GM12878 (cell line): Measurements from ENCODE around the gene TNFRSF11A. TPM values are rescaled to one million over a fixed set of nuclear protein-coding genes. Genes with fewer than 3 reads are reported as not detected.

Experiments
- ATAC-seq: fragments of 200-7000 bp; cut with Tn5 transposase; 3 replicates; pipeline ENCODE4 v1.9.1; 2020; ENCODE audit warnings: mild to moderate bottlenecking, moderate library complexity
- BruUV-seq: library from RNA; stranded (reverse); fragments of 400-500 nt; replicated peaks from 2 replicates; lab custom pipeline; 2021; lab: Mats Ljungman, UMichigan
- CTCF ChIA-PET: fragments of 300-600 bp; sonication (Branson Sonifier 250); formaldehyde crosslinking; extraction: SDS; loops from one replicate; lab custom pipeline; 2021; ENCODE audit warnings: inconsistent platforms; lab: Yijun Ruan, JAX
- POLR2A ChIA-PET: fragments of 350-600 bp; formaldehyde crosslinking; extraction: SDS; loops from one replicate; lab custom pipeline; 2021; ENCODE audit warnings: inconsistent platforms; lab: Charles Lee
- RAD21 ChIA-PET: fragments of 300-600 bp; sonication (Branson Sonifier 250); formaldehyde crosslinking; loops from one replicate; lab custom pipeline; 2023; ENCODE audit warnings: antibody characterized with exemption; ENCODE audit not compliant: unreplicated experiment; lab: Charles Lee
- SMC1A ChIA-PET: fragments of 300-600 bp; sonication (Branson Sonifier 250); formaldehyde crosslinking; loops from one replicate; lab custom pipeline; 2023; ENCODE audit not compliant: unreplicated experiment, uncharacterized antibody; lab: Charles Lee
- DNase-seq: peaks from one replicate; pipeline ENCODE4 v3.0.0-alpha.2; 2011; ENCODE audit warnings: low read depth, low spot score
- FAIRE-seq: peaks from 3 replicates; lab custom pipeline; 2011; peaks lifted over from hg19 to GRCh38; lab: Jason Lieb, UNC
- H2AFZ ChIP-seq: 2 replicates; pipeline ENCODE4 v1.6.0; 2011; ENCODE audit warnings: low read depth, low read length, control low read depth; ENCODE audit not compliant: control insufficient read depth
- H3K27ac ChIP-seq: 2 replicates; pipeline ENCODE4 v1.5.1; 2011; ENCODE audit warnings: control low read depth; ENCODE audit not compliant: control insufficient read depth, insufficient read depth
- H3K27me3 ChIP-seq, 2 experiments: replicated peaks in 1 of 2; 2 replicates each; pipeline versions ENCODE4 v1.6.0 to v1.6.1; 2011; ENCODE audit warnings: low read length in 1 of 2; ENCODE audit not compliant: control insufficient read depth in 2 of 2, insufficient read depth in 2 of 2
- H3K36me3 ChIP-seq, 2 experiments: 2 replicates each; pipeline ENCODE4 v1.5.1; 2011; ENCODE audit warnings: low read length in 1 of 2; ENCODE audit not compliant: control insufficient read depth in 2 of 2, insufficient read depth in 2 of 2
- H3K4me1 ChIP-seq: 2 replicates; pipeline ENCODE4 v1.6.1; 2011; ENCODE audit warnings: mild to moderate bottlenecking, low read length, moderate library complexity, mixed read lengths; ENCODE audit not compliant: control insufficient read depth, insufficient read depth
- H3K4me2 ChIP-seq: 2 replicates; pipeline ENCODE4 v1.6.0; 2011; ENCODE audit warnings: control low read depth; ENCODE audit not compliant: control insufficient read depth, insufficient read depth
- H3K4me3 ChIP-seq: fragments of 200-600 bp; sonication (generic); 2 replicates; pipeline ENCODE4 v1.5.1; 2016
- H3K79me2 ChIP-seq: 2 replicates; pipeline ENCODE4 v1.6.0; 2011; ENCODE audit warnings: low read length; ENCODE audit not compliant: control insufficient read depth, insufficient read depth
- H3K9ac ChIP-seq: 2 replicates; pipeline ENCODE4 v1.8.0; 2011; ENCODE audit warnings: low read length, control low read depth, mixed read lengths; ENCODE audit not compliant: control insufficient read depth, insufficient read depth
- H3K9me3 ChIP-seq: replicated peaks from 3 replicates; pipeline ENCODE4 v1.5.1; 2011; ENCODE audit warnings: mild to moderate bottlenecking, low read length; ENCODE audit not compliant: control insufficient read depth, insufficient read depth
- H4K20me1 ChIP-seq: 2 replicates; pipeline ENCODE4 v1.6.0; 2011; ENCODE audit not compliant: control insufficient read depth, insufficient read depth
- BMI1 ChIP-seq: fragments of 450-650 bp; IDR thresholded peaks from 2 replicates; pipeline ENCODE4 v1.6.1; 2016; ENCODE audit warnings: mild to moderate bottlenecking, moderate library complexity, borderline replicate concordance
- EGR1 ChIP-seq, 2 experiments: IDR thresholded peaks; 1 replicate in 1 of 2; 2 replicates in 1 of 2; pipeline ENCODE4 v1.6.1; 2011 to 2012; ENCODE audit warnings: low read depth in 2 of 2, low read length in 2 of 2, borderline replicate concordance in 1 of 2, mild to moderate bottlenecking in 1 of 2, moderate library complexity in 1 of 2
- HCFC1 ChIP-seq: fragments of 150-350 bp; IDR thresholded peaks from 2 replicates; pipeline ENCODE4 v1.6.1; 2014; ENCODE audit warnings: low read length
- IRF4 ChIP-seq: IDR thresholded peaks from 2 replicates; pipeline ENCODE4 v1.6.1; 2011; ENCODE audit warnings: low read depth, low read length
- JUNB ChIP-seq: IDR thresholded peaks from 2 replicates; pipeline ENCODE4 v1.6.1; 2016; ENCODE audit warnings: antibody characterized with exemption, mild to moderate bottlenecking
- PAX5 ChIP-seq: IDR thresholded peaks from 2 replicates; pipeline ENCODE4 v1.6.1; 2011; ENCODE audit warnings: low read depth, low read length, borderline replicate concordance
- SP1 ChIP-seq: IDR thresholded peaks from one replicate; pipeline ENCODE4 v1.6.1; 2011; ENCODE audit warnings: low read depth, low read length
- TCF3 ChIP-seq: IDR thresholded peaks from 2 replicates; pipeline ENCODE4 v1.6.1; 2012; ENCODE audit warnings: low read depth, mild to moderate bottlenecking, low read length, borderline replicate concordance; ENCODE audit not compliant: insufficient read depth
- TCF7 ChIP-seq: IDR thresholded peaks from 2 replicates; pipeline ENCODE4 v1.6.1; 2014; ENCODE audit warnings: antibody characterized with exemption, borderline replicate concordance
- ZNF217 ChIP-seq: fragments of 450-650 bp; IDR thresholded peaks from 2 replicates; pipeline ENCODE4 v1.6.1; 2017; ENCODE audit warnings: antibody characterized with exemption, mild to moderate bottlenecking
- in situ Hi-C: fragments of 300-500 bp; cut with MboI; formaldehyde crosslinking; loops from 9 replicates; pipeline ENCODE4 v1.14.3; 2018; ENCODE audit warnings: mixed read lengths
- intact Hi-C: fragments of 100-400 bp; cut with micrococcal nuclease; formaldehyde crosslinking; loops from one replicate; pipeline ENCODE4 v1.14.2; 2022; ENCODE audit not compliant: unreplicated experiment
- polyA plus RNA-seq, 11 experiments: library from polyadenylated mRNA; depleted of rRNA in 4 of 11; unstranded in 6 of 11; stranded (reverse) in 5 of 11; fragments of >200 nt; fragmentation: Nextera tagmentation in 4 of 11; fragmentation: Illumina TruSeq in 1 of 11; extraction: Ambion mirVana in 4 of 11; extraction: Trizol in 1 of 11; gene quantifications; 1 replicate in 1 of 11; 2 replicates in 10 of 11; pipeline versions ENCODE4 v1.2.1 to v1.2.3, GENCODE V29; 2011 to 2016; ENCODE audit warnings: inconsistent platforms in 2 of 11, missing spikeins in 2 of 11, low read depth in 1 of 11
- total RNA-seq, 4 experiments: library from RNA; depleted of rRNA in 3 of 4; stranded (reverse); fragments of >200 nt in 3 of 4; fragmentation: Illumina TruSeq in 1 of 4; extraction: Trizol in 1 of 4; gene quantifications; 2 replicates each; pipeline versions ENCODE4 v1.2.1 to v1.2.3, GENCODE V29; 2013 to 2021
- TF ChIP-seq, protein P1 (sequence below): fragments of 450-650 bp; conservative IDR thresholded peaks from 2 replicates; pipeline ENCODE4 v1.6.1; 2017; ENCODE audit warnings: mild to moderate bottlenecking, moderate library complexity
- TF ChIP-seq, protein P2 (sequence below): IDR thresholded peaks from 2 replicates; pipeline ENCODE4 v1.6.1; 2012; ENCODE audit warnings: low read depth, low read length, improper control_type of control experiment

The TNFRSF11A gene
- total and polyA plus RNA-seq, 10 of the 15 experiments (the other 5 are each of a cell fraction or from before 2014, with no cell fraction given): 0.07 to 4.0 (median 0.23) TPM

DNA sequence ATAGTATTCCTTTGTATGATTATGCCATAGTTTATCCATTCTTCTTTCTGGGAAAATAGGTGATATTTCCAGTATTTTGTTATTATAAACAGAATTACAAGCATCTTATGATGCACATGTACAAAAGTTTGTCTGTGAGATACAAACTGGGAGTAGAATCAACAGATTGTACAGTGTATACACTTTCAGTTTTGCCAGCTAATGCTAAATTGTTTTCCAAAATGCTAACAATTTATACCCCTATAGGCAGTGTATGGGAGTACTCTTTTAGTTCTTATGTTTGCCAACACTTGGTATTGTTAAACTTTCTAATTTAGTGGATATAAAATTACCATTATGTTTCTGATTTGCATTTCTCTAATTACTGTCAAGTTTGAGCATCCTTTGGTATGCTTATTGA is 31.0 kb upstream of the TNFRSF11A start:
- Histone ChIP-seq H3K36me3 (peaks cover 0 to 8% of the 10 kb centered on the region in 2 experiments; a peak in 2 of 4 replicates), H3K4me3 (no peak overlapping the region), H3K4me2 (no peak overlapping the region), H3K27ac (no peak overlapping the region), H3K4me1 (peaks cover 8% of the 10 kb centered on the region; the same call in 1 of the 2 replicates), H3K27me3 (no peaks in the 10 kb centered on the region), H2AFZ (no peak overlapping the region), H4K20me1 (no peaks in the 10 kb centered on the region)
- ChIA-PET SMC1A (interaction anchor here (0.7 kb wide), 1 partner anchor 30 kb away, joined by 3 read pairs; no protein-coding TSS in a partner anchor), POLR2A (no interaction called here), RAD21 (no interaction called here)
- intact Hi-C loops: no loop called here
- no TSS peak for BruUV-seq
- TF ChIP-seq JUNB (no peak), ZNF217 (no peak), HCFC1 (no peak), PAX5 (no peak), IRF4 (no peak), EGR1 (IDR thresholded peaks at IDR 0.05; ENCODE audit: borderline replicate concordance in 1 of 2, low read depth in 2 of 2, low read length in 2 of 2) (no peak), SP1 (no peak), BMI1 (no peak), TCF3 (no peak), TCF7 (no peak)
- TF ChIP-seq, protein P1, sequence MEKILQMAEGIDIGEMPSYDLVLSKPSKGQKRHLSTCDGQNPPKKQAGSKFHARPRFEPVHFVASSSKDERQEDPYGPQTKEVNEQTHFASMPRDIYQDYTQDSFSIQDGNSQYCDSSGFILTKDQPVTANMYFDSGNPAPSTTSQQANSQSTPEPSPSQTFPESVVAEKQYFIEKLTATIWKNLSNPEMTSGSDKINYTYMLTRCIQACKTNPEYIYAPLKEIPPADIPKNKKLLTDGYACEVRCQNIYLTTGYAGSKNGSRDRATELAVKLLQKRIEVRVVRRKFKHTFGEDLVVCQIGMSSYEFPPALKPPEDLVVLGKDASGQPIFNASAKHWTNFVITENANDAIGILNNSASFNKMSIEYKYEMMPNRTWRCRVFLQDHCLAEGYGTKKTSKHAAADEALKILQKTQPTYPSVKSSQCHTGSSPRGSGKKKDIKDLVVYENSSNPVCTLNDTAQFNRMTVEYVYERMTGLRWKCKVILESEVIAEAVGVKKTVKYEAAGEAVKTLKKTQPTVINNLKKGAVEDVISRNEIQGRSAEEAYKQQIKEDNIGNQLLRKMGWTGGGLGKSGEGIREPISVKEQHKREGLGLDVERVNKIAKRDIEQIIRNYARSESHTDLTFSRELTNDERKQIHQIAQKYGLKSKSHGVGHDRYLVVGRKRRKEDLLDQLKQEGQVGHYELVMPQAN: no peak
- TF ChIP-seq, protein P2, sequence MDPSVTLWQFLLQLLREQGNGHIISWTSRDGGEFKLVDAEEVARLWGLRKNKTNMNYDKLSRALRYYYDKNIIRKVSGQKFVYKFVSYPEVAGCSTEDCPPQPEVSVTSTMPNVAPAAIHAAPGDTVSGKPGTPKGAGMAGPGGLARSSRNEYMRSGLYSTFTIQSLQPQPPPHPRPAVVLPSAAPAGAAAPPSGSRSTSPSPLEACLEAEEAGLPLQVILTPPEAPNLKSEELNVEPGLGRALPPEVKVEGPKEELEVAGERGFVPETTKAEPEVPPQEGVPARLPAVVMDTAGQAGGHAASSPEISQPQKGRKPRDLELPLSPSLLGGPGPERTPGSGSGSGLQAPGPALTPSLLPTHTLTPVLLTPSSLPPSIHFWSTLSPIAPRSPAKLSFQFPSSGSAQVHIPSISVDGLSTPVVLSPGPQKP: no peak
- TF ChIP-seq, all 136 proteins: peak for 0
- Histone ChIP-seq H3K79me2 (no peaks in the 10 kb centered on the region), H3K9ac (no peak overlapping the region), H3K9me3 (no peaks in the 10 kb centered on the region)
- ATAC-seq (no peak), FAIRE-seq (no peak), DNase-seq (no peak)
- CTCF ChIA-PET: no interaction called here
- in situ Hi-C loops: no loop called here
